Kidney epithelial cell (primary cell): ENCODE results near the gene ANXA9. TPM values are rescaled to one million over a fixed set of nuclear protein-coding genes. Genes with fewer than 3 reads are reported as not detected.

Experiments
- DNase-seq: peaks from one replicate; pipeline ENCODE4 v3.0.0-alpha.2; 2010; ENCODE audit warnings: low read depth
- H3K27me3 ChIP-seq: 2 replicates; pipeline ENCODE4 v1.6.0; 2011; ENCODE audit warnings: low read length; ENCODE audit not compliant: control insufficient read depth, insufficient read depth
- H3K36me3 ChIP-seq: 2 replicates; pipeline ENCODE4 v1.5.1; 2011; ENCODE audit warnings: low read length; ENCODE audit not compliant: control insufficient read depth, insufficient read depth
- H3K4me3 ChIP-seq: 2 replicates; pipeline ENCODE4 v1.5.1; 2011; ENCODE audit warnings: low read depth, mild to moderate bottlenecking, control low read depth, low read length
- total RNA-seq: library from RNA; depleted of rRNA; stranded (reverse); fragments of >200 nt; gene quantifications from 2 replicates; pipeline ENCODE4 v1.2.3, GENCODE V29; 2015
- TF ChIP-seq, protein P1 (sequence below): IDR thresholded peaks from 2 replicates; pipeline ENCODE4 v1.5.1; 2011; ENCODE audit warnings: mild to moderate bottlenecking, moderate library complexity, low read length, control low read depth, inconsistent platforms; ENCODE audit not compliant: insufficient read depth, poor library complexity, severe bottlenecking

The ANXA9 gene
- total RNA-seq, 1 donor from 2014 or later, result 1.3 TPM

DNA sequence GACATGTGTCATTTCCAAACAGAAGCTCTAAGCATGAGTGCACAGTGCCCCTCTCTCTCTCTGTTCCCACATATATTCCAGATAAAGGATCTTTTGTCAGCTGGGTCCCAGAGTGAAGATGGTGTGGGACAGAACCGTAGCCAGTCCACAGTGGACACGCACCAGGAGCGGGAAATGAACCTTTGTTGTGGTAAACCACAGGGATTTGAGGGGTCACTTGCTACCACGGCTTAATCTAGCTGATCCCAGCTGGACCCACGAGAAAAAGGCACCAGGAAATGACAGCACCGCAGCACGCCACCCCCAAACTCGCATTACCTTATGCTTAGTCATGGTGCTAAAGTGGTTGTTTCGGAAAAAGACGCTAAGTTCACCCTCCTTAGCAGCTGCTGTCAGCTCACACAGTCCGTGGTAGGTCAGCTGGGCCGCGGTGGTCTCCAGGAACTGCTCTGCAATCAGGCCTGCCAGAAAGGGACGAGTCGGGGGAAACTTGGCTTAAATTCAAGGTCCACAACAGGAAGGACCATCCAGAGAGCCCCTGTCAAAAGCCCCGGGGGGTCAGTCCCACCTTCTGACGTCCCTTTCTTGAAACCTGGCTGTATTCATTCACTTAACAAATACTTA lies 17.1 kb downstream of the ANXA9 start:
- no peak overlapping the region for H3K4me3 ChIP-seq
- DNase-seq, result peak; percentile 56

DNA sequence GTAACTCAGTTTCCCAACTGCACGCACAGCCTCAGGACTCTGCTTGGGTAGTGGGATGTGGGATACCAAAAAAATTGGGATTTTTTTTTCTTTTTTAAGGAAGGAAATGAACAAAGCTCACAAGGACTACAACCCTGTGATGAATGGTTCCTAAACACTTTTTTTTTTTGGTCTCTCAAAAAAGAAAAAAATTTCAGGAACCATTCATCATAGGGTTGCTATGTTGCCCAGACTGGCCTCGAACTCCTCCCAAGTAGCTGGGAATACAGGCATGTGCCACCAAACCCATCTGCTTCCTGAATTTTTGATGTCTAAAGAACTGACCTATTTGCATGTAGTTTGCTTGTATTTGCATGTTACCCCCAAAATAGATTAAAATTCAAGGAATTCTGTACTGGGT lies 17.8 kb downstream of the ANXA9 start:
- no peak for DNase-seq
- H3K27me3 ChIP-seq, result no peaks in the 10 kb centered on the region
- H3K36me3 ChIP-seq, result peaks cover 2% of the 10 kb centered on the region
- TF ChIP-seq, protein P1, sequence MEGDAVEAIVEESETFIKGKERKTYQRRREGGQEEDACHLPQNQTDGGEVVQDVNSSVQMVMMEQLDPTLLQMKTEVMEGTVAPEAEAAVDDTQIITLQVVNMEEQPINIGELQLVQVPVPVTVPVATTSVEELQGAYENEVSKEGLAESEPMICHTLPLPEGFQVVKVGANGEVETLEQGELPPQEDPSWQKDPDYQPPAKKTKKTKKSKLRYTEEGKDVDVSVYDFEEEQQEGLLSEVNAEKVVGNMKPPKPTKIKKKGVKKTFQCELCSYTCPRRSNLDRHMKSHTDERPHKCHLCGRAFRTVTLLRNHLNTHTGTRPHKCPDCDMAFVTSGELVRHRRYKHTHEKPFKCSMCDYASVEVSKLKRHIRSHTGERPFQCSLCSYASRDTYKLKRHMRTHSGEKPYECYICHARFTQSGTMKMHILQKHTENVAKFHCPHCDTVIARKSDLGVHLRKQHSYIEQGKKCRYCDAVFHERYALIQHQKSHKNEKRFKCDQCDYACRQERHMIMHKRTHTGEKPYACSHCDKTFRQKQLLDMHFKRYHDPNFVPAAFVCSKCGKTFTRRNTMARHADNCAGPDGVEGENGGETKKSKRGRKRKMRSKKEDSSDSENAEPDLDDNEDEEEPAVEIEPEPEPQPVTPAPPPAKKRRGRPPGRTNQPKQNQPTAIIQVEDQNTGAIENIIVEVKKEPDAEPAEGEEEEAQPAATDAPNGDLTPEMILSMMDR, result no peak
- no peak overlapping the region for H3K4me3 ChIP-seq

More for the DNA sequence above, 17.1 kb downstream of the ANXA9 start:
- H3K27me3 ChIP-seq, result no peaks in the 10 kb centered on the region
- peaks cover 2% of the 10 kb centered on the region for H3K36me3 ChIP-seq
- TF ChIP-seq, protein P1, result no peak

DNA sequence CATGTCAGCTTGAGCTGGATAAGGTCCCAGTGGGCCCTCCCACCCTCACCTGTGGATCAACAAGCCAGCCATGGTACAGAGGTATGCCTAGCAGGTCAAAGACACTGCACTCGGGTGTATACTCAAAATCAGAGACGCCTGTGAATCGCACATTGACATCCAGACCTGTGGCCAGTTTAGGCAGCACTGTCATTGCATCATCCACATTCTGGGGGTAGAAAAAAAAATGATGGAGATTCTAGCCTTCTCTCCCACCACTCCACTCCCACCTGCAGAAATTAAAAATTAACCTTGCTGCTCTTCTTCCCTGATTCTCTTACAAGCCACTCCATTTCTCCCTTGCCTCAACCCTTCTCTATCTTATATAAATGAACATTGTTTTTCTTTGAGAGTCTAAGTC lies 18.3 kb downstream of the ANXA9 start:
- H3K27me3 ChIP-seq, result no peaks in the 10 kb centered on the region

DNA sequence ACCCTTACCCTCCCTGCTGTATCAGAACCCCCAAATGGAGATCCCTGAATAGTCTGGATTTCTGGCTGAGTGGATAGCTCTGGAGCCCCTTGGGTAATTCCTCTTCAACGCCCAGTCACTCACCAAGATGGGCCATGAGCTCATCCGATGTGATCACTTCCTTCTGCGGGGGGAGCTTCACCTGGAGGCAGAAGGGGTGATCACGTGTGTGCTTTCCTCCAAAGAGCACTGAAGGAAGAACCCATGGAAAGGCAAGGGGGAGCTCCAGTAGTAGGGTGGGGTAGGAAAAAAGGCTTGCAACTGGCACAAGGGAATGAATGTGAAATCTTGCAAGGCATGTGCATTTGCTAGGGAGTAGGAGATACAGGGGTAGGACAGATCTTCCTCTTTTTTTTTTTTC lies 19.5 kb downstream of the ANXA9 start:
- Histone ChIP-seq H3K27me3 (no peaks in the 10 kb centered on the region), H3K36me3 (peaks cover 2% of the 10 kb centered on the region), H3K4me3 (no peak overlapping the region)
- TF ChIP-seq, protein P1, result no peak
- DNase-seq, result no peak

More for the DNA sequence above, 18.3 kb downstream of the ANXA9 start:
- Histone ChIP-seq H3K4me3 (no peak overlapping the region), H3K36me3 (peaks cover 2% of the 10 kb centered on the region)
- DNase-seq, result no peak
- TF ChIP-seq, protein P1, result no peak

DNA sequence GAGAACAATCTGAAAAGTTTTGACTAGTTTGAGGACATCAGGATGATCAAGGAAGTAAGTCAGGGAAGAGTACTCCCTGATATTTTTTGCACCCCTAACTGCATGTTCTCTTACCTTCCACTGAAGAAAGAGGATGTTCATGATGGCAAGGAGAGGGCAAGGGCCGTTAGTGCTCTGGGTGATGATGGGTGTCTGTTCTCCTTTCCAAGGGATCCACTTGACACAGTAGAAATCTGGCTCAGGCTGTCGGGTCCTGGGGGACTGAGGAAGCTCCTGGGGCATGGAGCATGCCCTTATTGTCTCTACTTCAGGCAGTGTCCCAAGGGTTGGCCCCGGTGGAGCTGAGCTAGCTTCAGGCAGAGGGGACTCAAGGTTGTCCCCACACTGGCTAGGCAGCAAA lies 20.0 kb downstream of the ANXA9 start:
- H3K36me3 ChIP-seq, result peaks cover 2% of the 10 kb centered on the region
- no peaks in the 10 kb centered on the region for H3K27me3 ChIP-seq
- TF ChIP-seq, protein P1, result no peak

DNA sequence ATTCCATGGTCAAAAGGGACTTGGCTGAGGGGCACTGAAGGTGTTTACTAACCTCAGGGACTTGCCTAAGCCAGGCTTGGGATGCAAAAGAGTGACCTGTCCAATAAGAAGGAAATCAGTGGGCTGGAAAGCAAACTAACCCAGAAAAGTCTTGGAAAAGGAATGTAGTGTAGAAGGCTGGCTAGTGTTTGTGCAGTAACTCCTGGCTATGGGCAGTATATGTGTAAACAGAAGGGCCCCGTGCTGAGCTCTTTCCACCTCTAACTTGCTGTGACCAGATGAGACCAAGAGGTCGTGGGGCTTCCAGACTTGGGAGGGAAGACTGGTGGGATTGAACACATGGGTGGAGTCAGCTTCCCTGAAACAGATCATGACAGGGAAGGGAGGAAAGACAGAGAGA lies 20.5 kb downstream of the ANXA9 start:
- Histone ChIP-seq H3K27me3 (no peaks in the 10 kb centered on the region), H3K36me3 (peaks cover 2% of the 10 kb centered on the region), H3K4me3 (no peak overlapping the region)
- TF ChIP-seq, protein P1, result no peak
- no peak for DNase-seq

More for the DNA sequence above, 20.0 kb downstream of the ANXA9 start:
- no peak overlapping the region for H3K4me3 ChIP-seq
- no peak for DNase-seq
